ENCODE results near the gene APOBEC4. TPM values are rescaled to one million over a fixed set of nuclear protein-coding genes. Genes with fewer than 3 reads are reported as not detected.
"Not testable (repeated sequence)": the region's sequence is repeated elsewhere in the genome, so short reads cannot be mapped to it uniquely, and the experiment has no call there.

The APOBEC4 gene
- polyA plus RNA-seq, 3 donors: 0.04 TPM; not detected in 2

DNA sequence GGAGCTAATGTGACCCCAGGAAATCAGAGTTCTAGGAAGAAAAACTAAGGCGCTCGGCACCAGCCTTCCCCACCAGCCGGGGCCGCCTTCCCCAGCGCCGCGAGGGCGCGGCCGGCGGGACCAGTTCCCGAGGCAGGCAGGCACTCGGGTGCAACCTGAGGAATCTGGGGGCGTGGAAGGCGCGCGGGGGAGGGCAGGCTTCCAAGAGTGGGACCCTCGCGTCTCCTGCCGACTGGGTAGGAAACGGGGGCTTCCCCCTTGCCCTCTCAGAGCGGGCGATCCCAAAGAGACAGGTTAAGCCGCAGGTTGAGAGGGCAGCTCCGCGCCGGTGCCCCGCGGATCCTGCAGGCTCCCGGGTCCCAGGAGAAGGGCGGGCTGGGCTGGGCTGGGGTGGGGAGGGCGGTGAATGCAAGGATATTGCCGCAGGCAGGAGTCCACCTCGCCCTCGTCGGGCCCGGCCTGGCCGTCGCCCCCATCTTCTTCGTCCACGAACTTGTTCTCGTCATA lies 18.0 kb downstream of the APOBEC4 start:
- peak; percentile 52 for DNase-seq

- DNase-seq: no peak
Observed at GRCh38 chr1:183634429-183635065, 18.6 kb downstream of the APOBEC4 start.

DNA sequence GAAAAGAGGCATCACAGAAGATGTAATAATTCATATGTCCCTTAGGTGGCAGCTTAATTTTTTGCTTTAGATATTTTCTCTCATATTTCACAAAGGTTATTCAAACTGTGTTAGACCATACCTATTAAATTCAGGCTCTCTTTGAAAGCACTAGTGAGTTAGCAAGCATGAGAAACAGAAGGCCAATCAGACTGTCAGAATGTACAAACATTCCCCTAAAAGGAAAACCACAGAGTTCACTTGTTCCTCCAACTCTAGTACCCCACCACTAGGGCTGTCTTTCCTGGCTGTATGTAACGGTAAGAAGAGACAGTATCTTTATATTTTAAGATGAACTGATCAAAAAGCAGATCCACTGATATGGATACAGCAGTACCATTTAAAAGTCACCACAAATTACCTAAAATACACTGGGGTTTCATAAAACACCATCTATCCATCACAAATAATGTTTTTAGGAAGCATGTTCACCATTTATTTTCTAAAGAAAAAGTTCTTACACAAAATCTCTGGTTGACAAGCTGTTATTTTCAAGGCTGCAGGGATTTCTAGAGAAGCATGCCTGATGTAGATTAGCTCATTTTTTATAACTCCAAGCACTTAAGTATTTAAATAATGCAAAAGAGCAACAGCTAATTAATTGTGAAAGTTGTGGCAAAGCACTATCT lies 19.3 kb downstream of the APOBEC4 start:
- DNase-seq: peak; percentile 44

DNA sequence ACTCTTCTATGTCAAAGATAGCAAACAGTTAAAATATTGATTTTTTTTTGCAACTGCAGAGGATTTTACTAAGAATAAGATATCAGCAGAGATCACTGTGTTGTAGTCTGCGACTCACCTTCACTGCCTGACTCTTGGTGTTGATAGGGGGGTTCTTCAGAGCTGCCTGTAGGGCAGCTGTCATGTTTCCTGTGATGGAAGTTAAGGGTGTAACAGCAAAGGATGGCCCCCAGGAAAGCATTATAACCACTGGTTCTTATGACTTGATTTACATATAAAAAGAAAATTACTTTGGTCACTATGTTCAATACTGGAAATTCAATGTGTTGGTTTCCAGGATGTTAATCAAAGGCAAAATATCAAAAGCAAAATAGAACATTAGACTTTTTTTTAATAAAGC lies 20.2 kb downstream of the APOBEC4 start:
- no peak for DNase-seq

DNA sequence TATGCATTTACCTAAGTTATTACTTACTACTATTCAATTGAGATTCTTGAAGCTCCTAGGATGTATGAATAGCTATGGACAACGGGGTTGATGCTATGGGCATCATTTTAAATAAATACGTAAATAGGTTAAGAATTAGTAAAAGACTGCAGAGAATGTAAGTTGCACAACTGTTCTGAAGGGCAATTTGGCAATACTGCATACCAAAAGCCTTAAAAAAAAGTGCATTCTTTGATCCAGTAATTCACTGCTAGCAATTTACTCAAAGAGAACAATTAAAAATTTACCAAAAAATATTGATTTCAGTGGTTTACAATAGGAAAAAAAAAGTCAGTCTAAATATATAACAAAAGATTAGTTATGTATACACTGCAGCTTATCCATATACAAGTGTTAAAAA lies 21.0 kb downstream of the APOBEC4 start:
- no peak for DNase-seq

DNA sequence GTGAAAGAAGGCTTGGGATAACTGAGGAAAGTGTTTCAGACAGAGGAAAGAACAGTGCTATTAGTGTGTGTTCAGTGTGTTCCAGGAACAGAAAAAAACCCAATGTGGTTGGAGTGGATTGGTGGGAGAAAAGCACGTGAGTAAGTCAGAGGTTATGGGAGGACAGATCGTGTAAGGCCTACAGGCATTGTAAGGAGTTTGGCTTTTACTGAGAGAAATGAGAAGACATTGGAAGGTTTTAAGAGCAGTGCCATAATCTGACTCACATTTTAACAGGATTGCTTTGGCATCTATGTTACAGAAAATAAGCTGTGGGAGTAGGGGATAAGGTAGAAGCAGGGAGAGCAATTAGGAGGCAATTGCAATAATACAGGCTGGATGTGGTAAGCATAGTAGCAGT lies 22.4 kb downstream of the APOBEC4 start:
- DNase-seq: no peak

DNA sequence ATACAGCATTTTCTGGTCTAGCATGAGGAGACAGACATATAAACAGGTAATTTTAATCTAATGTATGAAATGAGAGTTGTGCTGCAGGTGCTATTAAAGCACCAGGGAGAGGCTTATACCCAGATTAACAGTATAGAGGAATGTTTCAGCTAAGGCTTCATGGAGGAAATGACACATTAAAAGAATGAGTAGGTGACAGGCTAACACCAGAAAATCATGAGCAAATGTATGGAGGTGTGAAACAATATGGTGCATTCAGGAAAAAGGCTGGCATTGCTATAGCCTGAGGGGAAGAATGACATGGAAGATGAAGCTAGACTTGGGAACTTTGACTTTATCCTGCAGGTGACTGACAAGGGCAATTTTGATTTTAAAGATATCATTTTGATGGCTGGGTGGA lies 24.6 kb downstream of the APOBEC4 start:
- DNase-seq: no peak

GRCh38 chr1:183626236-183626635 lies 26.9 kb downstream of the APOBEC4 start:
- DNase-seq: not testable (repeated sequence)

DNA sequence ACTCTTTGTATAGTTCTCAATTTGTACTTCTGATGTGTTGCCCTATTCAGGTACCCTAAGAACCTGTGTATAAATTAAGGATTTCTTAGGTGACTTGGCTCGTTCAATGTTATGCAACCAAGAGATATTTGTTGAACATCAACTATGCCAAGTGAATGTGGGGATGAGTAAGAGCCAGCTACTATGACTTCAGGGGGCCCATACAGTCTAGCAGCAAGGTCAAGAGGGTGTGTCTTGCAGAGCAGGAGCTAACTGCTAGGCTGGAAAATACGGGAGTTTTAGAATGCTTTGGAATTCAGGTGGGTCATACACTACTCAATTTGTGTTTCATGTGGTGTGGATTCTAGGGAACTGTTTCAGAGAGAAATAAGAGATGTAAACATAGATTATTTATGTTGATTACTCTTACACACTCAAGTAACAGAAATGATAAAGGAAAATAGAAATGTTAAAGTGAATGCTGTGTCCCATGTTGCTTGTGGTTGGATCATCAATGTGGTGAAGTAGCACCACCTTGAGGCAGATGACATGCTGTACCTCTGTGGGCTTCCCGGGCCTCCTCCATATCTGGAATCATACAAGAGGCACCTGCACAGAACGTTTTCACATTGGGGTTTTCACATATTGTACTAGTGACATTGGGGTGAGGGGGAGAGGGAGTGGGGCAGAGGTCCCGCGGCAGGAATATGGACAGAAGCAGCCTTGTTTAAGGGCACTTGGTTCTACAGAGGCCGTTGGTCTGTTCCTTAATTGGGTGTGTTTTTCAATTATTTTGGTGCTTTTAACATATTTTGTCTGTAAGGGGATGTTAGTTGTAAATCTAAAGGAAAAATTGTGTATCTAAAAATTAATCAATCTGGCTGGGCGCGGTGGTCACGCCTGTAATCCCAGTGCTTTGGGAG lies 30.0 kb downstream of the APOBEC4 start:
- peak; percentile 69 for DNase-seq

GRCh38 chr1:183622013-183622412 lies 31.1 kb downstream of the APOBEC4 start:
- DNase-seq: no peak

DNA sequence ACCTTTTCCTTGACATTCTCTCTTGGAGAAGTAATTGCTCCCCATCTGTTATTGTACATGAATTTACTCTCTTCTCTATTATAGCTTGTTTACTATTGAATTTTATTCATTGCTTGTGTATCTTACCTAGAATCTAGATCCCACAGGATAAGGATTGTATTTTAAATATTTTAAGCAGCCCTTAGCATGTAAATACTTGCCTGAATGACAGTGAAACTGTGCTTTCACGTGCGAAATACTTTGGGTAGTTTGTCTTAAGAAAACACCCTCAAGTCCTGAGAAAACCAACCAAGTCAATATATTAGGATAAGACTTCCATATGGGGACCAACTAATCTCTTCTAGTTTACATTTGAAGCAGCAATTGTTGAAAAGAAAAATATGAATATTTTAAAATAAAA lies 32.8 kb downstream of the APOBEC4 start:
- DNase-seq: no peak

- DNase-seq: no peak
Observed at GRCh38 chr1:183619781-183620180, 33.3 kb downstream of the APOBEC4 start.

DNA sequence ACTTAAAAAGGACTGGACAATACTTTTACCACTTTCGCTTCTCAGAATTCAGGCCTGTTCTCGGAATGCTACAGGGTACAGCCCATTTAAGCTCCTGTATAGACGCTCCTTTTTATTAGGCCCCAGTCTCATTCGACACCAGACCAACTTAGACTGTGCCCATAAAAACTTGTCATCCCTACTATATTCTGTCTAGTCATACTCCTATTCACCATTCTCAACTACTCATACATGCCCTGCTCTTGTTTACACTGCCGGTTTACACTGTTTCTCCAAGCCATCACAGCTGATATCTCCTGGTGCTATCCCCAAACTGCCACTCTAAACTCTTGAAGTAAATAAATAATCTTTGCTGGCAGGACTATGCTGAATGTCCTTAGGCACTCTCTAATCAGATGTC lies 34.9 kb downstream of the APOBEC4 start:
- DNase-seq: not testable (repeated sequence)

DNA sequence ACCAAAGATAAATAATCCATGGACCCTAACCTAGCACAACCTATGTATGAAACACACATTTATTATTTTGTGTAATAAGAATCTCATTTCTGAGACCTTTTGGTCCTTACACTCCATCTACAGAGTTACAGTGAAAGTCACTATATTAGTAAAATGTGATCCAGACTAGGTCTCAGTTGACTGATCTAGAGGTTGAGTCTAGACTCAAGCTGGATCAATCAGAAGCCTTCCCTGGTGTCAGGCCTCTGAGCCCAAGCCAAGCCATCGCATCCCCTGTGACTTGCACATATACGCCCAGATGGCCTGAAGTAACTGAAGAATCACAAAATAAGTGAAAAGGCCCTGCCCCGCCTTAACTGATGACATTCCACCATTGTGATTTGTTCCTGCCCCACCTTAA lies 40.1 kb downstream of the APOBEC4 start:
- DNase-seq: not testable (repeated sequence)

DNA sequence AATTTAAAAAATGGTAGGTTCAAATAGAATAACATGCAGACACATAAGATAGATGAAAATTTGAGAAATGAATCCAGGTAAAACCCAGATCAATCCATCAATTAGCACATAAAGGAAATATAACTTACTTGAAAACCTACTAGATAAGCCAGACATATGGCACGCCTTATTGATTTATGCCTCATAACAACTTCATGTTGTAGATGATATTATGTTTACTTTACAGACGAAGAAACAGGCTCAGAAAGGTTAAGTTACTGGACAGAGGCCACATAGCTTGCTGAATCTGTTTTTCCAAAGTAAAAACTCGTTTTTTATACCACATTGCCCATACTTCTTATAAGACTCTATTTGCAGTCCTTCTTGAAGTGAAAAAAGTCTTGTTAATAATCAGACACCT lies 40.7 kb downstream of the APOBEC4 start:
- no peak for DNase-seq

- no peak for DNase-seq
Observed at GRCh38 chr1:183611021-183611420, 42.1 kb downstream of the APOBEC4 start.

DNA sequence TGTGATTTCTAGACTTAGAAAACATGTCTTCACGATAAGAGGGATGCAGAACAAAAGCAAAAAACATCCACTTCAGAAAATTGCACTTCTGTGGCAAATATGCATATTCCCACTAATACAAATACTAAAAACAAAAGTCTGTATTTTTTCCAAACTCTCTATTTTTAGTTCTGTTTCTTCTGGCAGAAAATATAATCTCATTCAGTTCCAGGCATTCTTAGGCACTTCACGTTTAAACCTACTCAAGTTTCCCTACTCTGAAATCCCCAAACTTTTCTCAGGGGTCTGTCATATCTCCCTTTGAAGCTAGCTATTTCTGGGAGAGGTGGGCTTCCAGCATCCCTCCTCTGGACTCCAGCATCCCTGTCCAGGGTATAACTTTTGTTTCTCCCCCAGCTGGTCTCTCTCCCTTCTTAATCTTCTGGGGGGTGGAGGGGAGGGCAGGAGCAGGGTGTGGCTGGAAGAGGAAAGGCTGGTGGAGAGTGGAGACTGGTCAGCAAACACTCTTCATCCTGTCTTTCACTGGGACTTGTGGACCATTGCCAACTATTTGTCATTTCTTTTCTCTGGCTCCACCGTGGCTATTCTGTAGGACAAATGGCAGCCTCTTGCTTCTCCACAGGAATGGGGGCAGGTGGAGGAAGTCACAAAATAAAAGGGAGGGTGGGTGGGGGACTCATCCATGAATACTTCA lies 43.2 kb downstream of the APOBEC4 start:
- no peak for DNase-seq

GRCh38 chr1:183609313-183609712 lies 43.8 kb downstream of the APOBEC4 start:
- no peak for DNase-seq

- no peak for DNase-seq
Observed at GRCh38 chr1:183607322-183607980, 45.7 kb downstream of the APOBEC4 start.

DNA sequence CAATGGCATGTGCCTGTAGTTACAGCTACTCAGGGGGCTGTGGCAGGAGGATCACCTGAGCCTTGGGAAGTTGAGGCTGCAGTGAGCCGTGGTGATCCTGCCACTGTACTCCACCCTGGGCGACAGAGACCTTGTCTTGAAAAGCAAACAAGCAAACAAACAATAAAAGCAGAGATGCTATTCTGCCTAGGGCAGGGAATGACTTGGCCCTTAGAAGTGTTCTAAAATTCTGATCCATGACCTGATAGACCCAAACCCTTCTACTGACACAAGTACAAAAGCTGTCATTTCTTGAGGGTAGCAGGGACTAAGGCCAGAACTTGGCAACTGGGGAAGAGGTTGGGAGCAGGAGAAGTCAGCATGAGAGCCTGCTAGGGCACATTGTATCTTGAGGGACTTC lies 47.2 kb downstream of the APOBEC4 start:
- DNase-seq: no peak

DNA sequence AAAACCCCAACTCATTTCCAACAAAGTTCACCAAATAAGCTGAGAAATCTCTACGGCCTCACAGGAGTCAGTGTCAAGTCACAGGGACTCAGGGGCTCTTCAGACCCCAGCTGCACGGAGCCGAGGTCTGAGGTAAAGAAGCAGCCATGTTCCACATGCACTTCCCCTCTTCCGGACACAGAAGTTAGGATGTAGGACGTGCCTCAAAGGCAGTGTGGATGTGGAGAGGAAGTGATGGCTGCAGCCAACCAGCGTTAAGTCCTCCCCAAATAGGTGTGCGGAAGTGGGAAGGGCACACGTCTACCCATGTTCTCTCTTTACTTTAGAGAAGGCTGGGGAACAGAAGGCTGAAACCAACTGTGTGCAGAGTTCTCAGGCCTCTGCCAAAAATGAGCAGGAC lies 48.3 kb downstream of the APOBEC4 start:
- no peak for DNase-seq
